ENCODE data around the gene UBE2M. TPM values are rescaled to one million over a fixed set of nuclear protein-coding genes. Genes with fewer than 3 reads are reported as not detected.
A peak's percentile ranks its signal among the peaks of the same experiment; 100 is the strongest.

Gene UBE2M
- total RNA-seq, 1 experiment from 2014 or later, result 243 TPM

- intact Hi-C loops (cut with micrococcal nuclease), result no loop called here
- Histone ChIP-seq H3K79me2 (ENCODE audit: low read length) (peaks cover 44% of the 10 kb centered on the region), H3K9ac (ENCODE audit: low read length) (peak overlapping the region; percentile 68), H4K20me1 (ENCODE audit: low read length) (no peaks in the 10 kb centered on the region), H3K36me3 (ENCODE audit: low read depth, low read length) (peaks cover 17% of the 10 kb centered on the region), H3K4me3 (ENCODE audit: low read length) (peak overlapping the region; percentile 59), H3K27ac (ENCODE audit: low read length) (no peak overlapping the region), H3F3A (ENCODE audit: low read length, unreplicated experiment) (no peaks in the 10 kb centered on the region), H3K9me3 (ENCODE audit: low read length) (no peaks in the 10 kb centered on the region), H3K4me1 (ENCODE audit: insufficient read depth, low read length) (peaks cover 11% of the 10 kb centered on the region), H2AFZ (ENCODE audit: low read length) (no peak overlapping the region), H3K4me2 (ENCODE audit: low read length) (peak overlapping the region; percentile 81), H3K27me3 (ENCODE audit: low read length) (no peaks in the 10 kb centered on the region), H3K9me2 (replicated peaks; ENCODE audit: low read length) (no peaks in the 10 kb centered on the region)
- DNase-seq, result no peak
- no peak for ATAC-seq
- CTCF ChIA-PET, result interaction anchor here (0.6 kb wide), 1 partner anchor 29 kb away, joined by 3 read pairs; the partner anchor contains the start of gene TRIM28
- POLR2A ChIA-PET (ENCODE audit: unreplicated experiment), result no interaction called here
- TF ChIP-seq EZH2 (IDR thresholded peaks at IDR 0.05; ENCODE audit: low read length, unreplicated experiment) (no peak), EZH2phosphoT487 (IDR thresholded peaks at IDR 0.05; ENCODE audit: borderline replicate concordance, low read length) (no peak)
- TF ChIP-seq, protein P1, sequence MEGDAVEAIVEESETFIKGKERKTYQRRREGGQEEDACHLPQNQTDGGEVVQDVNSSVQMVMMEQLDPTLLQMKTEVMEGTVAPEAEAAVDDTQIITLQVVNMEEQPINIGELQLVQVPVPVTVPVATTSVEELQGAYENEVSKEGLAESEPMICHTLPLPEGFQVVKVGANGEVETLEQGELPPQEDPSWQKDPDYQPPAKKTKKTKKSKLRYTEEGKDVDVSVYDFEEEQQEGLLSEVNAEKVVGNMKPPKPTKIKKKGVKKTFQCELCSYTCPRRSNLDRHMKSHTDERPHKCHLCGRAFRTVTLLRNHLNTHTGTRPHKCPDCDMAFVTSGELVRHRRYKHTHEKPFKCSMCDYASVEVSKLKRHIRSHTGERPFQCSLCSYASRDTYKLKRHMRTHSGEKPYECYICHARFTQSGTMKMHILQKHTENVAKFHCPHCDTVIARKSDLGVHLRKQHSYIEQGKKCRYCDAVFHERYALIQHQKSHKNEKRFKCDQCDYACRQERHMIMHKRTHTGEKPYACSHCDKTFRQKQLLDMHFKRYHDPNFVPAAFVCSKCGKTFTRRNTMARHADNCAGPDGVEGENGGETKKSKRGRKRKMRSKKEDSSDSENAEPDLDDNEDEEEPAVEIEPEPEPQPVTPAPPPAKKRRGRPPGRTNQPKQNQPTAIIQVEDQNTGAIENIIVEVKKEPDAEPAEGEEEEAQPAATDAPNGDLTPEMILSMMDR (conservative IDR thresholded peaks at IDR 0.05; ENCODE audit: low read depth, low read length), result no peak
- no TSS peak for BruUV-seq (replicated peaks)
Observed at GRCh38 chr19:58514564-58515022, 43.8 kb downstream of the UBE2M start.

GRCh38 chr19:58513694-58514563 lies 44.5 kb downstream of the UBE2M start:
- peaks cover 40% of the 10 kb centered on the region for H3K79me2 ChIP-seq (ENCODE audit: low read length)
- peaks cover 11% of the 10 kb centered on the region for H3K4me1 ChIP-seq (ENCODE audit: insufficient read depth, low read length)
- peak overlapping the region; percentile 81 for H3K4me2 ChIP-seq (ENCODE audit: low read length)
- no peak overlapping the region for H3K27ac ChIP-seq (ENCODE audit: low read length)
- DNase-seq, result peak; percentile 87
- H3K9me2 ChIP-seq (replicated peaks; ENCODE audit: low read length), result no peaks in the 10 kb centered on the region
- peaks cover 17% of the 10 kb centered on the region for H3K36me3 ChIP-seq (ENCODE audit: low read depth, low read length)
- H3K27me3 ChIP-seq (ENCODE audit: low read length), result no peaks in the 10 kb centered on the region
- CTCF ChIA-PET, result interaction anchor here (0.6 to 0.7 kb wide), 3 partner anchors 30 to 67 kb away, joined by 3 to 4 read pairs (median 3); partner anchors contain the start of gene TRIM28
- ATAC-seq, result peak; percentile 42
- peak overlapping the region; percentile 50 for H2AFZ ChIP-seq (ENCODE audit: low read length)
- no TSS peak for BruUV-seq (replicated peaks)
- H4K20me1 ChIP-seq (ENCODE audit: low read length), result no peaks in the 10 kb centered on the region
- H3F3A ChIP-seq (ENCODE audit: low read length, unreplicated experiment), result no peaks in the 10 kb centered on the region
- H3K4me3 ChIP-seq (ENCODE audit: low read length), result peak overlapping the region; percentile 59
- POLR2A ChIA-PET (ENCODE audit: unreplicated experiment), result no interaction called here
- TF ChIP-seq, protein P1 (conservative IDR thresholded peaks at IDR 0.05; ENCODE audit: low read depth, low read length), result peak; percentile 78
- TF ChIP-seq EZH2 (IDR thresholded peaks at IDR 0.05; ENCODE audit: low read length, unreplicated experiment) (no peak), EZH2phosphoT487 (IDR thresholded peaks at IDR 0.05; ENCODE audit: borderline replicate concordance, low read length) (no peak)
- intact Hi-C loops (cut with micrococcal nuclease), result no loop called here
- H3K9me3 ChIP-seq (ENCODE audit: low read length), result no peaks in the 10 kb centered on the region
- peak overlapping the region; percentile 68 for H3K9ac ChIP-seq (ENCODE audit: low read length)
